Body of pancreas (tissue), 4 donors: ENCODE results near the gene SH3BP4. TPM values are rescaled to one million over a fixed set of nuclear protein-coding genes. Genes with fewer than 3 reads are reported as not detected.

Experiments
- ATAC-seq: fragments of 150-250 bp; one replicate; pipeline ENCODE4 v1.9.1; 2016
- DNase-seq, 4 donors: peaks; one replicate each; pipeline ENCODE4 v3.0.0-alpha.2; 2019
- H3K27ac ChIP-seq, 4 donors: fragments of 200-600 bp; sonication (generic); 1 replicate in 3 of 4; 2 replicates in 1 of 4; pipeline versions ENCODE4 v1.5.1 to v1.6.1; 2016 to 2019; ENCODE audit warnings: mild to moderate bottlenecking in 1 of 4, mixed read lengths in 1 of 4, moderate library complexity in 1 of 4
- H3K27me3 ChIP-seq, 2 donors: fragments of 200-600 bp; sonication (generic); one replicate each; pipeline ENCODE4 v1.6.0; 2016; ENCODE audit warnings: mild to moderate bottlenecking in 1 of 2
- H3K36me3 ChIP-seq, 2 donors: fragments of 200-600 bp; sonication (generic); replicated peaks in 1 of 2; 2 replicates each; pipeline ENCODE4 v1.5.1; 2016; ENCODE audit warnings: low read depth in 2 of 2; ENCODE audit not compliant: insufficient read depth in 1 of 2
- H3K4me1 ChIP-seq: fragments of 200-600 bp; sonication (generic); one replicate; pipeline ENCODE4 v1.6.0; 2016
- H3K4me3 ChIP-seq, 2 donors: fragments of 200-600 bp; sonication (generic); 1 replicate in 1 of 2; 2 replicates in 1 of 2; pipeline ENCODE4 v1.5.1; 2016 to 2019
- H3K9me3 ChIP-seq, 3 donors: fragments of 200-600 bp; sonication (generic); 1 replicate in 2 of 3; 2 replicates in 1 of 3; pipeline ENCODE4 v1.5.1; 2016
- CTCF ChIP-seq, 7 experiments: fragments of 450-650 bp in 4 of 7; fragments of 200-600 bp in 3 of 7; sonication (generic) in 3 of 7; IDR thresholded peaks; one replicate each; pipeline ENCODE4 v1.5.1; 2016 to 2019; ENCODE audit warnings: antibody characterized with exemption in 7 of 7
- POLR2A ChIP-seq, 3 donors: fragments of 450-650 bp; IDR thresholded peaks; one replicate each; pipeline ENCODE4 v1.6.1; 2016; ENCODE audit warnings: antibody characterized with exemption in 3 of 3, mild to moderate bottlenecking in 2 of 3
- WGBS, 2 donors: methylation state at CpG; one replicate each; pipeline ENCODE4 v1.1.5; 2017; 5-methylcytosine and 5-hydroxymethylcytosine counted together
- intact Hi-C: fragments of 100-400 bp; cut with DNase I; formaldehyde crosslinking; loops from one replicate; pipeline ENCODE4 v1.15.1; 2023
- total RNA-seq, 2 donors: library from RNA; depleted of rRNA; stranded (reverse); fragments of >200 nt; gene quantifications; one replicate each; pipeline ENCODE4 v1.1.0, GENCODE V29; 2016

The SH3BP4 gene
- total RNA-seq, 2 donors from 2014 or later = 62.6 to 71.9 TPM

GRCh38 chr2:235027558-235028214, 75.9 kb downstream of the SH3BP4 start:
- intact Hi-C loops = no loop called here
- peak in 1 of 4 donors; percentile 75 for DNase-seq
- Histone ChIP-seq H3K27ac (peak overlapping the region; percentile 60 to 90 (median 86)), H3K27me3 (no peaks in the 10 kb centered on the region), H3K4me3 (no peak overlapping the region), H3K9me3 (no peaks in the 10 kb centered on the region), H3K36me3 (no peaks in the 10 kb centered on the region), H3K4me1 (peaks cover 65% of the 10 kb centered on the region)
- TF ChIP-seq POLR2A (IDR thresholded peaks at IDR 0.05) (no peak), CTCF (IDR thresholded peaks at IDR 0.05) (no peak)
- 75 to 84% methylated on average over 19 to 21 of the region's 21 CpGs for WGBS, 2 donors
- ATAC-seq = no peak

- intact Hi-C loops = no loop called here
Observed at GRCh38 chr2:235028646-235029045, 76.8 kb downstream of the SH3BP4 start.

DNA sequence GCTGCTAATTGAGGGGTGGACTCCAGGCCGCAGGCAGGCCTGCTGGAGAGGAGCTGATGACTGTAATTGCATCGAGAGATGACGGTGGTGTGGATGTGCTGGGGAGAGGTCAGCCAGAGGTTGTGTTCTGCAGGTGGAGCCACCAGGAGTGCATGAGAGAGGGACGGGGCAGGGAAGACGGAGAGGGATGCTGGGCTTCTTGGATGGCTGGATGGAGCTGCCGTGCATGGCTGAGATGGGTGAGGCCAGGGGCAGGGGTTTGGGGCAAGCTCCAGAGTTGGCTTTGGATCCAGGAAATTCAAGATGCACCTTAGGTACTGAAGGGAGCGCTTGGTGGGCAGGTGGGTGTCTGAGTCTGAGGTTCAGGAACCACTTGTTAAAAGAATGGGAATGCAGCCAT, 77.2 kb downstream of the SH3BP4 start:
- WGBS, 2 donors = 93 to 94% methylated on average over 7 of the region's 7 CpGs
- H3K36me3 ChIP-seq = no peaks in the 10 kb centered on the region
- peaks cover 64% of the 10 kb centered on the region for H3K4me1 ChIP-seq
- H3K27ac ChIP-seq = peak overlapping the region in 2 of 4 donors; percentile 85 to 90
- DNase-seq (no peak), ATAC-seq (no peak)
- no peaks in the 10 kb centered on the region for H3K9me3 ChIP-seq
- H3K27me3 ChIP-seq = no peaks in the 10 kb centered on the region
- intact Hi-C loops = no loop called here
- TF ChIP-seq CTCF (IDR thresholded peaks at IDR 0.05) (no peak), POLR2A (IDR thresholded peaks at IDR 0.05) (no peak)
- no peak overlapping the region for H3K4me3 ChIP-seq

More at GRCh38 chr2:235028646-235029045, 76.8 kb downstream of the SH3BP4 start:
- Histone ChIP-seq H3K36me3 (no peaks in the 10 kb centered on the region), H3K27me3 (no peaks in the 10 kb centered on the region), H3K27ac (peak overlapping the region in 2 of 4 donors; percentile 85 to 90), H3K9me3 (no peaks in the 10 kb centered on the region), H3K4me3 (no peak overlapping the region), H3K4me1 (peaks cover 65% of the 10 kb centered on the region)
- 85% methylated on average over 4 of the region's 4 CpGs for WGBS, 2 donors
- ATAC-seq = no peak
- no peak for DNase-seq
- no peak for TF ChIP-seq CTCF (IDR thresholded peaks at IDR 0.05)
- no peak for TF ChIP-seq POLR2A (IDR thresholded peaks at IDR 0.05)

DNA sequence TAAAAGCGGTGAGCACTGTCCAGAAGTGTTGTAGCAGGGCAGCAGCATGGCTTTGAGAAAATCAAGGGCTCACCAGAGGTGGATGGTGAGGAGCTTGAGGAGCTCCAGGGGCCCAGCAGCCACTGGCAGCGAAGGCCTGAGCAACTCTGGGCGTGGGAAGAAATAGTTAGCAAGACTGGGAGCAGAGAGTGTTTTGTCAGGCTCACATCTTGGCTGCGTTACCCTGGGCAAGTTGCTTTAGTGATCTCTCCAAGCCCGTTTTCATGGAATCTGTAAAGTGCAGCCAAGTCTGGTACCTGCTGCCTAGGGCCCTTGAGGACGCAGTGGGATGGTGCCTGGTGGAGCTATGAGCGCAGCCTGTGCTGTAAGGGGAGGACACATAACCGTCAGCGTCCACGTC, 78.3 kb downstream of the SH3BP4 start:
- DNase-seq (no peak), ATAC-seq (no peak)
- Histone ChIP-seq H3K9me3 (no peaks in the 10 kb centered on the region), H3K4me1 (peaks cover 53% of the 10 kb centered on the region), H3K36me3 (peaks cover 0 to 2% of the 10 kb centered on the region in 2 donors), H3K27ac (peak overlapping the region in 3 of 4 donors; percentile 22 to 37 (median 26)), H3K27me3 (no peaks in the 10 kb centered on the region), H3K4me3 (no peak overlapping the region)
- intact Hi-C loops = loop anchor here (10.0 kb wide), 1 partner anchor 65 kb away; no protein-coding TSS in a partner anchor
- whole genome bisulfite sequencing, 2 donors = 49 to 52% methylated on average over 10 of the region's 10 CpGs
- no peak for TF ChIP-seq POLR2A (IDR thresholded peaks at IDR 0.05)

DNA sequence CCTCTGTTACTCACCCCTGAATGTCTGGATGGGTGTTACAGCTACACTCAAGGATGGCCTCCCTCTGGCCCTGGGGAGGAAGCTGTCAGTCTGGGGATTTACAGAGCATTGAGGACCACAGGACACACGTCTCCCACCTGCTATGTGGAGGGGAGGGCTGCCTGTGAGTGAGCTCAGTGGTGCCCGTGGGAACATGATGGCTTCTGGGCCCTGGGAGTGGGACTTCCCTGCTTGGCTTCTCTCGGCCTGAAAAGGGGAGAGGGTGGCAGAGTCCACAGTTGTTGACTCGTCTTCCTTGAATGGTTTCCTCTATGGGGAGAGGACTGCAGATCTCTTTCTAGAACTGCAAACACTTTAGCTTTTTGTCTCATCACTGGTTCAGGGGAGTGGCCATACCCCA, 79.1 kb downstream of the SH3BP4 start:
- no peaks in the 10 kb centered on the region for H3K27me3 ChIP-seq
- 58 to 77% methylated on average over 3 to 4 of the region's 4 CpGs for WGBS, 2 donors
- H3K9me3 ChIP-seq = no peaks in the 10 kb centered on the region
- H3K4me1 ChIP-seq = peaks cover 45% of the 10 kb centered on the region
- H3K4me3 ChIP-seq = no peak overlapping the region
- intact Hi-C loops = loop anchor here (10.0 kb wide), 1 partner anchor 66 kb away; no protein-coding TSS in a partner anchor
- ATAC-seq (no peak), DNase-seq (no peak)
- TF ChIP-seq CTCF (IDR thresholded peaks at IDR 0.05) (no peak), POLR2A (IDR thresholded peaks at IDR 0.05) (no peak)
- H3K36me3 ChIP-seq = peaks cover 0 to 2% of the 10 kb centered on the region in 2 donors
- H3K27ac ChIP-seq = peak overlapping the region in 2 of 4 donors; percentile 8 to 28
